ENCODE measurements around the gene ZYG11B.

GRCh38 chr1:52752484-52752826, 26.2 kb downstream of the ZYG11B start:
- TF ChIP-seq SMC3 (conservative IDR thresholded peaks at IDR 0.05; ENCODE audit: poor library complexity) (no peak), POLR2AphosphoS5 (IDR thresholded peaks at IDR 0.05) (no peak), EP300 (conservative IDR thresholded peaks at IDR 0.05; ENCODE audit: poor library complexity, severe bottlenecking) (no peak)
- TF ChIP-seq, protein P1, sequence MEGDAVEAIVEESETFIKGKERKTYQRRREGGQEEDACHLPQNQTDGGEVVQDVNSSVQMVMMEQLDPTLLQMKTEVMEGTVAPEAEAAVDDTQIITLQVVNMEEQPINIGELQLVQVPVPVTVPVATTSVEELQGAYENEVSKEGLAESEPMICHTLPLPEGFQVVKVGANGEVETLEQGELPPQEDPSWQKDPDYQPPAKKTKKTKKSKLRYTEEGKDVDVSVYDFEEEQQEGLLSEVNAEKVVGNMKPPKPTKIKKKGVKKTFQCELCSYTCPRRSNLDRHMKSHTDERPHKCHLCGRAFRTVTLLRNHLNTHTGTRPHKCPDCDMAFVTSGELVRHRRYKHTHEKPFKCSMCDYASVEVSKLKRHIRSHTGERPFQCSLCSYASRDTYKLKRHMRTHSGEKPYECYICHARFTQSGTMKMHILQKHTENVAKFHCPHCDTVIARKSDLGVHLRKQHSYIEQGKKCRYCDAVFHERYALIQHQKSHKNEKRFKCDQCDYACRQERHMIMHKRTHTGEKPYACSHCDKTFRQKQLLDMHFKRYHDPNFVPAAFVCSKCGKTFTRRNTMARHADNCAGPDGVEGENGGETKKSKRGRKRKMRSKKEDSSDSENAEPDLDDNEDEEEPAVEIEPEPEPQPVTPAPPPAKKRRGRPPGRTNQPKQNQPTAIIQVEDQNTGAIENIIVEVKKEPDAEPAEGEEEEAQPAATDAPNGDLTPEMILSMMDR (IDR thresholded peaks at IDR 0.05; ENCODE audit: poor library complexity, severe bottlenecking) = no peak

All from neural cell (in vitro differentiated cells).